GM18508 (cell line): Measurements from ENCODE around the gene ZC3H6.
A peak's percentile ranks its signal among the peaks of the same experiment; 100 is the strongest.
"Not testable (repeated sequence)": the region's sequence is repeated elsewhere in the genome, so short reads cannot be mapped to it uniquely, and the experiment has no call there.

Source experiments
- ATAC-seq: cut with Tn5 transposase; IDR thresholded peaks from one replicate; pipeline ENCODE4 v1.9.1; 2021; ENCODE audit warnings: moderate number of reproducible peaks; ENCODE audit not compliant: insufficient read depth, unreplicated experiment

The ZC3H6 gene

GRCh38 chr2:112275887-112276773 lies 733 bp downstream of the ZC3H6 start:
- ATAC-seq: peak; percentile 22

- no peak for ATAC-seq
Measured at GRCh38 chr2:112276954-112277353, 1.6 kb downstream of the ZC3H6 start.

- ATAC-seq: no peak
Measured at GRCh38 chr2:112277596-112278220, 2.3 kb downstream of the ZC3H6 start.

- ATAC-seq: not testable (repeated sequence)
Measured at GRCh38 chr2:112282066-112282465, 6.7 kb downstream of the ZC3H6 start.

- ATAC-seq: not testable (repeated sequence)
Measured at GRCh38 chr2:112283535-112283934, 8.1 kb downstream of the ZC3H6 start.

- ATAC-seq: no peak
Measured at GRCh38 chr2:112290088-112290487, 14.7 kb downstream of the ZC3H6 start.

GRCh38 chr2:112290648-112291047 lies 15.3 kb downstream of the ZC3H6 start:
- no peak for ATAC-seq

GRCh38 chr2:112293636-112294401 lies 18.4 kb downstream of the ZC3H6 start:
- no peak for ATAC-seq

- ATAC-seq: no peak
Measured at GRCh38 chr2:112295407-112296078, 20.1 kb downstream of the ZC3H6 start.

- no peak for ATAC-seq
Measured at GRCh38 chr2:112296407-112296806, 21.0 kb downstream of the ZC3H6 start.

- no peak for ATAC-seq
Measured at GRCh38 chr2:112301171-112301584, 25.8 kb downstream of the ZC3H6 start.

GRCh38 chr2:112301973-112302372 lies 26.6 kb downstream of the ZC3H6 start:
- no peak for ATAC-seq

- no peak for ATAC-seq
Measured at GRCh38 chr2:112304298-112304941, 29.0 kb downstream of the ZC3H6 start.

- no peak for ATAC-seq
Measured at GRCh38 chr2:112305132-112305531, 29.7 kb downstream of the ZC3H6 start.

GRCh38 chr2:112310906-112311305 lies 35.5 kb downstream of the ZC3H6 start:
- no peak for ATAC-seq

- no peak for ATAC-seq
Measured at GRCh38 chr2:112311932-112312331, 36.5 kb downstream of the ZC3H6 start.

GRCh38 chr2:112312821-112313220 lies 37.4 kb downstream of the ZC3H6 start:
- no peak for ATAC-seq

- ATAC-seq: no peak
Measured at GRCh38 chr2:112314856-112315255, 39.5 kb downstream of the ZC3H6 start.

- ATAC-seq: no peak
Measured at GRCh38 chr2:112317303-112318158, 42.1 kb downstream of the ZC3H6 start.
